HG03064 (cell line): ENCODE data around the gene TRIM14.

Source experiments
- ATAC-seq: cut with Tn5 transposase; IDR thresholded peaks from one replicate; pipeline ENCODE4 v1.9.1; 2021; ENCODE audit warnings: low read depth; ENCODE audit not compliant: unreplicated experiment

TRIM14 gene, protein sequence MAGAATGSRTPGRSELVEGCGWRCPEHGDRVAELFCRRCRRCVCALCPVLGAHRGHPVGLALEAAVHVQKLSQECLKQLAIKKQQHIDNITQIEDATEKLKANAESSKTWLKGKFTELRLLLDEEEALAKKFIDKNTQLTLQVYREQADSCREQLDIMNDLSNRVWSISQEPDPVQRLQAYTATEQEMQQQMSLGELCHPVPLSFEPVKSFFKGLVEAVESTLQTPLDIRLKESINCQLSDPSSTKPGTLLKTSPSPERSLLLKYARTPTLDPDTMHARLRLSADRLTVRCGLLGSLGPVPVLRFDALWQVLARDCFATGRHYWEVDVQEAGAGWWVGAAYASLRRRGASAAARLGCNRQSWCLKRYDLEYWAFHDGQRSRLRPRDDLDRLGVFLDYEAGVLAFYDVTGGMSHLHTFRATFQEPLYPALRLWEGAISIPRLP

DNA sequence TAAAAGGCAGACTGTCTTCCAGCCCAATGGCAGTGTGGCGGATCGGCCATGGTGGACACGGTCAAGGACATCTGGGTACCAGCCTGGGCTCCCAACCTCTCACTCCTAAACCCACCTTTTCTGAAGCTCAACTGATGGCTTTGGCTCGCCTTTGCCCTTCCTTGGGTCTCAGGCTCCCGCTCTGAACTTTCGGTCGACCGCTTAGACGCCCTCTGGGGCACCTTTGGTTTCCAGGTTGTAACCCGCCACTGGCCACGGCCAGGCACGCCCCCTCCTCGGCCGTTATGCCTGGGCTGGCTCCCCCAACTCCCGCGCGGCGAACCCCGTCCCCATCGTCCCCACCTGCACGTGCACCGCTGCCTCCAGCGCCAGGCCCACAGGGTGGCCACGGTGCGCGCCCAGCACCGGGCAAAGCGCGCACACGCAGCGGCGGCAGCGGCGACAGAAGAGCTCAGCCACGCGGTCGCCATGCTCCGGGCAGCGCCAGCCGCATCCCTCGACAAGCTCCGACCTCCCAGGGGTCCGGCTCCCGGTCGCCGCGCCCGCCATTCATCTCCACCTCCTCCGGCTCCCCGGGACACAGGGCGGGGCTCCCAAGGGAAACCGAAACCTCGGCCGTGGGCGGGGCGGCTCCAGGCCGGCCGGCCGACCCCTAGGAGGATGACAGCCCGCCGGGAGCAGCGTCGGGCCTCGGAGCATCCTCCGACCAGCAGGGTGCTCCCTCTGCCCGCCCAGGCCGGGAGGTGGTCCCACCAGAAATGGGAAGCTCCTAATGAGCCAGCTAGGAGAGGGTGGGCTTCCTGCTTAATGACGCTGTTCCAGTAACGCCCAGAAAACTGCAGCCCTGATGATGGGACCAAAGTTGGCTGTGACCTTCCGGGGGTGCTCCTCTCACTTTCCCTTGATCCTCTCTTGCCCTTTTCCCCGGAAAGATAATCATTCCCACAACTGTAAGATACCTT, at the start of gene TRIM14:
Gene TRIM14, minus strand, starts transcription at position 583 of the 962 bp plus-strand sequence. Its CDS starts 34 bp downstream, at position 549.
- peak; percentile 52 for ATAC-seq

DNA sequence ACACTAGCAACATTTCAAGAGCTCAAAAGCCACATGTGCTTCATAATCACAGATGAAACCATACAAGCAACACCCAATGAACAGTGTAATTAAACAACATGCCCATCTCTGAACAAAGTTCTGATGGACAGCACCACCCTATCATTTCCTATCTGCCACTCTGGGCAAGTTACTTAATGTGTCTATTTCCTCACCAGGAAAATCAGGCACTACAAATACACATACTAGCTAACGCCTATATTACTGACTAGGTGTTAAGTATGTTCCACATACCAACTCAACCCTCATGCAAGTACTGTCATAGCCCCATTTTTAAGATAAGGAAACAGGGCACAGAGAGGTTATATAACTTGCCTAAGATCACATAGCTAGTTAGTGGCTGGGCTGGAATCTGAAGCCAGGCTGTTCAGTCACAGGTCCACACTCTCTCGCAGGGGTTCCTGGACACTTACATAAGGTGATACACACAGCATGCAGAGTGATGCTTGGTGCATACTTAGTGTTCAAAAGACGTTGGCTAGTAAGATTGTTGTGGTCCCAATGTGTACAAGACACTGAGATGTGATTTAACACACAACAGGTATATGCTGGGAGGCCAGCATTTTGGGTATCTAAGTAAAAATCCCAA, 49.2 kb upstream of the TRIM14 start:
- no peak for ATAC-seq

DNA sequence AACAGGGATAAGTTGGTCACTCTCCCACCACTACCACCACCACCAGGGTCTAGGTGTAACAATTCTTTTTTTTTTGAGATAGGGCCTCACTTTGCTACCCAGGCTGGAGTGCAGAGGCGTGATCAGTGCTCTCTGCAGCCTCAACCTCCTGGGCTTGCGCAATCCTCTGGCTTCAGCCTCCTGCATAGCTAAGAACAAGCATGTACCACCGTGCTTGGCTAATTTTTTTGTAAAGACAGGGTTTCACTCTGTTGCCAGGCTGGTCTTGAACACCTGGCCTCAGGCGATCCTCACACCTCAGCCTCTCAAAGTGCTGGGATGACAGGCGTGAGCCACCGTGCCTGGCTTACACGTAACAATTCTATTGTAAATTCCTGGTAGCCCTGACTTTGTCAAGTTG, 45.9 kb upstream of the TRIM14 start:
- no peak for ATAC-seq

DNA sequence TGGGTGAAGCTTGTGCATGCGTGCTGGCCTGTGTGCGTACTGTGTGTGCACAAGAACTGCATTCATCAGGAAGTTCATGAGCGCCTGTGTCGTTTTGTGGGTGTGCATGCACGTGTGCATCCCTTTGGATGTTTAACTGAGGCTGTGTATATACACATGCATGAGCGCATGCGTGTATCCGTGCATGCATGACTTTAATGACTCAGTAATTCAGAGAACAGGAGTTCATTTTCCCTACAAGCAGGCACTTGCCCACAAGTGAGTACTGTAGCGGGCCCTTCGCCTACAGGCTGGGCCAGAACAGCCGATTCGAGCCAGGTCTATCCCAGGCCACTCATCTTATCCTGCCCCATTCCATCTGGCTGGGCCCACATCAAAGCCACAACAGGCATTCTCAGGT, 43.6 kb upstream of the TRIM14 start:
- ATAC-seq, result no peak

GRCh38 chr9:98161851-98162250, 42.8 kb upstream of the TRIM14 start:
- ATAC-seq, result no peak

- ATAC-seq, result no peak
These were observed 40.8 kb upstream of the TRIM14 start for GRCh38 chr9:98159790-98160189.

DNA sequence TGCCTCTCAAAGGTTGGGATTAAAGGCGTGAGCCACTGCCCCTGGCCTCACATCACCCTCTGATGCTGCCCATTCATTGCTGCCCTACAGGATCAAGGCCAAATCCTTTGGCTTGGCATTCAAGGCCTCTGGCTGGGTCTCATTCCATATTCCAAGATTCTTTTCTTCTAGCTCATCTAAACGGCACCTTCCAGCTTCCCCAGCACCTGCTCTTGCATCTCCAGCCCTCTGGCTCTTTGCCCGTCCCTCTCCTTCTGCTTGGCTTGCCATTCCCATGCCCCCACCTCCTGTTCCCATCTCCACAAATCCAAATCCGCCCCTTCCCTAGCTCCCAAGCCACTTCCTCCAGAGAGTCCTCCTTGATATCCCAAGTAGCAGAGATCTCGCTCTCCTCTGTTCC, 40.3 kb upstream of the TRIM14 start:
- ATAC-seq, result no peak

GRCh38 chr9:98158071-98158831, 39.2 kb upstream of the TRIM14 start:
- ATAC-seq, result no peak

DNA sequence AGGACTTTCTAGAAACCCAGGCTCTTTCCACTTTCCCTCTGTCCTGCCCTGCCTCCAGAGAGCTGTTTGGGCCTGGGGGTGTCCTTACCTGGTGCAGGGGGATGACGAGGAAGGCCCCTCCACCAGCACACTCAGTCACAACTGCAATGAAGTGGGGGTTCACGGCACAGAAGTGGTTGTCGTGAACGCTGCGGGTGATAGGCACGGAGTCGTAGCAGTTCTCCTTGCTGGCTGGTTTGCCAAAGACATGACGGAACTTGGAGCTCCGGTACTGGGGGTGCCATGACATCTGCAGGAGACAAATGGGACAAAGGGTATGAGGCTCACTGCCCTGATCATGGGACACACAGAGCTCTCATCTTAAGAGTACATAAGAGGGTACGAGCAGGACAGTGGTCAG, 38.4 kb upstream of the TRIM14 start:
- ATAC-seq, result no peak

- no peak for ATAC-seq
These were observed 35.7 kb upstream of the TRIM14 start for GRCh38 chr9:98154678-98155077.

DNA sequence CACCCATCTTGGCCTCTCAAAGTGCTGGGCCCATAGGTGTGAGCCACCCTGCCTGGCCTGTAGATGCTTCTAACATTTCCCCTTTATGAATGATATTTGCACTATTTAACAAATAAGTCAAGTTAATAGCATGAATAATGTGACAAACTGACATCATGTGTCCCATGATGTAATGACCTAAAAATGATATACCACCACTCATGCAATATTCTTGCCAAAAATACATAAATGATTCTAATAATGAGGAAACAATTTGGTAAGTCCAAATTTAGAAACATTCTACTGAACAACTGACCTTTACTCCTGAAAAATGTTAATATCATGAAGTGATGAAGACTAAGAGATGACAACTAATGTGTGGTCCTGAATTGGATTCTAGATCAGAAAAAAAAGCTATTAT, 33.5 kb upstream of the TRIM14 start:
- no peak for ATAC-seq

GRCh38 chr9:98150721-98151120, 31.7 kb upstream of the TRIM14 start:
- ATAC-seq, result no peak

DNA sequence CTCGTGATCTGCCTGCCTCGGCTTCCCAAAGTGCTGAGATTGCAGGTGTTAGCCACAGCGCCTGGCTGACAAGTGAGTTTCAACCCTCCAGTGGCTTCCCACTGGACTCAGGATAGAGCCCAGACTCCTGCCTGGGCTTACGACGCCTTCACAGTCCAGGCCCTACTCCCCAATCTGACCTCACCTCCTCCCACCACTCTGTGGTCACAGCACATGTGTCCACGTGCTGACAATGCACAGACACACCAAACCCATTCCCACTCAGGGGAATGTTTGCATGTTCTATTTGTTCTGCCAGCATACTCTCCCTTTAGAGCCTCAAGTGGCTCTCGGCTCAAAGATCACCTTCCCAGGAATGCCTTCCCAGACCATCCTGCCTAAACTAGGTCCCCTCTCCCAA, 31.1 kb upstream of the TRIM14 start:
- no peak for ATAC-seq

DNA sequence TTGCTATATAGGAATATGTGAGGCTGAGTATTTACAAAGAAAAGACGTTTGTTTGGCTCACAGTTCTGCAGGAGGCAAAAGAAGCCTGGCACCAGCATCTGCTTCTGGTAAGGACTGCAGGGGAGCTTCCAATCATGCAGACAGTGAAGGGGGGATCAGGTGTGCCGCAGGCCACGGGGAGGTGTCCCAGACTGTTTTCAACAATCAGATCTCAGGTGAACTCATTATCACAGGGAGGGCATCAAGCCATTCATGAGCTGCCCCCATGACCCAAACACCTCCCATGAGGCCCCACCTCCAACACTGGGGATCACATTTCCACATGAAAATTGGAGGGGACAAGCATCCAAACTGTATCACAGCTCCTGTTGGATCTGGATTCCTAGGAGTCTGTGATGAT, 30.4 kb upstream of the TRIM14 start:
- ATAC-seq, result no peak

GRCh38 chr9:98148486-98148885, 29.5 kb upstream of the TRIM14 start:
- no peak for ATAC-seq

- no peak for ATAC-seq
These were observed 28.6 kb upstream of the TRIM14 start for GRCh38 chr9:98147582-98147981.

GRCh38 chr9:98146101-98146991, 27.3 kb upstream of the TRIM14 start:
- ATAC-seq, result no peak

- no peak for ATAC-seq
These were observed 25.6 kb upstream of the TRIM14 start for GRCh38 chr9:98144631-98145030.

- no peak for ATAC-seq
These were observed 25.1 kb upstream of the TRIM14 start for GRCh38 chr9:98144076-98144475.
